Nephron (organoid): ENCODE data around the gene ACVR1.

Experiments used
- H3K27ac Mint-ChIP-seq, 3 experiments: 2 replicates each; pipeline ENCODE4 v1.8.0; 2020; ENCODE audit warnings: mixed read lengths in 3 of 3, mild to moderate bottlenecking in 2 of 3, moderate library complexity in 1 of 3
- H3K27me3 Mint-ChIP-seq: 2 replicates; pipeline ENCODE4 v1.8.0; 2021; ENCODE audit warnings: low read depth, mild to moderate bottlenecking, moderate library complexity, mixed read lengths
- H3K36me3 Mint-ChIP-seq: 2 replicates; pipeline ENCODE4 v1.8.0; 2020; ENCODE audit warnings: low read depth, mixed read lengths
- H3K4me1 Mint-ChIP-seq: 2 replicates; pipeline ENCODE4 v1.8.0; 2020; ENCODE audit warnings: mixed read lengths
- H3K4me3 Mint-ChIP-seq, 3 experiments: 2 replicates each; pipeline ENCODE4 v1.8.0; 2020; ENCODE audit warnings: mild to moderate bottlenecking in 3 of 3, mixed read lengths in 3 of 3, moderate library complexity in 2 of 3
- H3K9me3 Mint-ChIP-seq: 2 replicates; pipeline ENCODE4 v1.8.0; 2020; ENCODE audit warnings: mixed read lengths
- CTCF ChIP-seq, 3 experiments: fragments of 200-600 bp; sonication (generic); IDR thresholded peaks; one replicate each; pipeline ENCODE4 v1.5.0; 2021; ENCODE audit warnings: antibody characterized with exemption in 3 of 3; ENCODE audit not compliant: unreplicated experiment in 3 of 3

The ACVR1 gene

DNA sequence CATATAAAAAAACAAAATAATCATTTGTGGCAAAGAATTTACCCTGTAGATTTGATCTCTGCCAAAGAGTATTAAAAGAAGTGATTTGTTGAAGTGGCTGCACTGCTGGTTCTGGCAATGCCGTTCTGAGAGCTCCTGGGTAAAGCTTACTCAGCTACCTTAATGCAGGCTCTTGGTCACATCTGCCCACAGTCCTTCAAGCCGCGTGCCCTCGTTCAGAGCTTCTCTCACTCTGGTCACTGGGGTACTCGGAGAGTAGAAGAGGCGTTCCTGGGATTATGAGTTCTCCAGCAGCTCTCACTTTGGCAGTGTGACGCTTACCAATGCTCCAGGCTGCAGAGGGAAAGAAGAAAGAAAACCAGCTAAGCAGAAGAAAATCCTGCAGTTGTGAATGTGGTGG is 57.9 kb downstream of the ACVR1 start:
- peak overlapping the region in 2 of 3 experiments; percentile 24 to 53 for H3K27ac Mint-ChIP-seq
- H3K27me3 Mint-ChIP-seq, result no peaks in the 10 kb centered on the region
- H3K4me1 Mint-ChIP-seq, result peaks cover 26% of the 10 kb centered on the region

DNA sequence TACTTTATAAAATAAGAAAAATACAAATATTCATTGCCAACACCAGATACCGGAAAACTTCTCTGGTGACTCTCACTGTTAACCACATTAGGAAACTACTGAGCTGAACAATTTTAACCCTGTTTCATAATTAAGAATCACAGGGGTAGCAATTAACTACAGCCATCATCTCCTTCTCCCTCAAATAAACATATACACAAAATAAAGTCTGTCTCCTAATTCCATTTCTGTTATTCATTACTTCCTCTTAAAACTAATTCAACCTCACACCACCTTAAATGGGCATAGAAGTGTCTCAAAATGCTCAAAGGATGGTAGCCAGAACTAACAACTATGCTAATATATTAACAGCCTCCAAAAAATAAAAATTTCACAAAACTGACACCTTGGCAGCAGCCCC is 60.7 kb downstream of the ACVR1 start:
- Mint-ChIP-seq H3K4me1 (peaks cover 12% of the 10 kb centered on the region), H3K9me3 (no peaks in the 10 kb centered on the region), H3K4me3 (no peak overlapping the region), H3K27me3 (no peaks in the 10 kb centered on the region), H3K27ac (no peak overlapping the region), H3K36me3 (peaks cover 40% of the 10 kb centered on the region)
- no peak for TF ChIP-seq CTCF (IDR thresholded peaks at IDR 0.05; ENCODE audit: unreplicated experiment in 3 of 3)

More for the DNA sequence above, 57.9 kb downstream of the ACVR1 start:
- no peak overlapping the region for H3K4me3 Mint-ChIP-seq
- peaks cover 40% of the 10 kb centered on the region for H3K36me3 Mint-ChIP-seq
- no peak for TF ChIP-seq CTCF (IDR thresholded peaks at IDR 0.05; ENCODE audit: unreplicated experiment in 3 of 3)
- H3K9me3 Mint-ChIP-seq, result no peaks in the 10 kb centered on the region

- TF ChIP-seq CTCF (IDR thresholded peaks at IDR 0.05; ENCODE audit: unreplicated experiment in 3 of 3), result no peak
- Mint-ChIP-seq H3K36me3 (peaks cover 33% of the 10 kb centered on the region), H3K4me3 (no peak overlapping the region), H3K9me3 (no peaks in the 10 kb centered on the region), H3K27me3 (no peaks in the 10 kb centered on the region), H3K27ac (no peak overlapping the region), H3K4me1 (peaks cover 8% of the 10 kb centered on the region)
Observed at GRCh38 chr2:157813467-157813866, 62.7 kb downstream of the ACVR1 start.

DNA sequence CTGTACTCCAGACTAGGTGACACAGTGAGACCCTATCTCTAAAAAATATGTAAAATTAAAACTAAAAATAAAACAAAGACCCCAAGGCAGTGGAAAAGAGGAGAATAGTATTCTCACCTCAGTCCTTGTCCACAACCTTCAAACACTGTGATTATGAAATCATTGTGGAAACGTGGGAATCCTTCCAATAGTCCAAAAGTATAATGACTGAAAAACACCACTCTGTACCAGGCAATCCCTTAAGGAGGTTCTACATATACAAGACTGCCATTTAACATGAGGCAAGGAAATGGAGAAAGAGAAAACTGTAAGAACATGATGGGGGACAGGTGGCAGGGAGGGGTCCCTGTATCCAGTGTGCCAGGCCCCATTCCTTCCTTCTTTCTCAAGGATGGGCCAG is 66.1 kb downstream of the ACVR1 start:
- peaks cover 23% of the 10 kb centered on the region for H3K4me1 Mint-ChIP-seq
- no peaks in the 10 kb centered on the region for H3K27me3 Mint-ChIP-seq
- H3K9me3 Mint-ChIP-seq, result no peaks in the 10 kb centered on the region
- TF ChIP-seq CTCF (IDR thresholded peaks at IDR 0.05; ENCODE audit: unreplicated experiment in 3 of 3), result no peak
- no peak overlapping the region for H3K4me3 Mint-ChIP-seq
- H3K27ac Mint-ChIP-seq, result no peak overlapping the region
- peaks cover 8% of the 10 kb centered on the region for H3K36me3 Mint-ChIP-seq

DNA sequence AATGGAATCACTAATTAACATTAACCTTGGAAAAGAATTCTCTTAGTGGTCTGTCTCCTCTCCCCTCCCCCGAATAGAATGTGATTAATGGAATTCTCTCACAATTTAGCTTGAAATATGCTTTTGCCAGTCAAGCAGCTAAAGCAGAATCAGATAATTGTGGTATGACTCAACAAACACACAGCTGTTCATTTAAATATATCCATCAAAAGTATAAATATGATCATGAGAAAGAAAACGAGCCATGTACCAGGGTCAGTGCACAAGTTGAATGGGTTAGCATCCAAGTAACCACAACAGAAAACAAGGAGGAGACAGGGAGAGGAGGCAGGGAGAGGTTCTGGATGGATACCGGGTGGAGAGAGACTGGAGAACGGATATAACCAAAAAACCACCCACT is 66.9 kb downstream of the ACVR1 start:
- Mint-ChIP-seq H3K4me3 (no peak overlapping the region), H3K9me3 (no peaks in the 10 kb centered on the region), H3K27ac (peak overlapping the region in 2 of 3 experiments; percentile 9), H3K27me3 (no peaks in the 10 kb centered on the region), H3K4me1 (peaks cover 23% of the 10 kb centered on the region), H3K36me3 (peaks cover 8% of the 10 kb centered on the region)
- TF ChIP-seq CTCF (IDR thresholded peaks at IDR 0.05; ENCODE audit: unreplicated experiment in 3 of 3), result no peak

GRCh38 chr2:157808421-157808820 is 67.7 kb downstream of the ACVR1 start:
- Mint-ChIP-seq H3K4me3 (no peak overlapping the region), H3K27ac (no peak overlapping the region), H3K36me3 (peaks cover 8% of the 10 kb centered on the region), H3K27me3 (no peaks in the 10 kb centered on the region), H3K4me1 (peaks cover 23% of the 10 kb centered on the region), H3K9me3 (no peaks in the 10 kb centered on the region)
- no peak for TF ChIP-seq CTCF (IDR thresholded peaks at IDR 0.05; ENCODE audit: unreplicated experiment in 3 of 3)
